ENCODE measurements around the gene ZGLP1. TPM values are rescaled to one million over a fixed set of nuclear protein-coding genes. Genes with fewer than 3 reads are reported as not detected.

The ZGLP1 gene
- polyA plus RNA-seq, 1 donor (not counting 4 experiments of a cell fraction or from before 2014, with no cell fraction given), result 0.43 TPM

GRCh38 chr19:10325732-10326131 is 16.1 kb upstream of the ZGLP1 start:
- FAIRE-seq (no peak), DNase-seq (ENCODE audit: low read depth, low spot score) (no peak)
- Histone ChIP-seq H3K9me1 (ENCODE audit: control insufficient read depth, extremely low read depth, insufficient read depth, low read length) (no peaks in the 10 kb centered on the region), H3K27ac (ENCODE audit: control insufficient read depth, insufficient read depth, low read length) (no peak overlapping the region), H3K4me3 (ENCODE audit: control insufficient read depth in 2 of 3, extremely low read depth in 1 of 3, insufficient read depth in 2 of 3, low read depth in 1 of 3, low read length in 3 of 3) (no peak overlapping the region), H3K79me2 (ENCODE audit: control insufficient read depth, insufficient read depth, low read length) (peaks cover 16% of the 10 kb centered on the region), H3K4me1 (ENCODE audit: control insufficient read depth, extremely low read depth, insufficient read depth, low read length) (no peaks in the 10 kb centered on the region), H3K9me3 (ENCODE audit: control insufficient read depth, low read depth, low read length) (no peaks in the 10 kb centered on the region), H3K9ac (ENCODE audit: control insufficient read depth, extremely low read depth, insufficient read depth, low read length) (no peak overlapping the region), H2AFZ (ENCODE audit: control insufficient read depth, low read length) (no peak overlapping the region), H3K27me3 (ENCODE audit: control insufficient read depth, extremely low read depth, insufficient read depth, low read length) (no peaks in the 10 kb centered on the region), H3K4me2 (ENCODE audit: control insufficient read depth, extremely low read depth, insufficient read depth, low read depth, low read length) (no peak overlapping the region), H4K20me1 (ENCODE audit: control insufficient read depth, extremely low read depth, insufficient read depth, low read length) (no peaks in the 10 kb centered on the region), H3K36me3 (ENCODE audit: control insufficient read depth in 2 of 2, extremely low read depth in 1 of 2, insufficient read depth in 2 of 2, low read length in 2 of 2) (peaks cover 23 to 43% of the 10 kb centered on the region in 2 experiments)
- TF ChIP-seq CTCF (optimal IDR thresholded peaks at IDR 0.05 in 1 of 3, IDR thresholded peaks at IDR 0.05 in 1 of 3, conservative IDR thresholded peaks at IDR 0.05 in 1 of 3; ENCODE audit: extremely low read depth in 1 of 3, insufficient read depth in 2 of 3, low read length in 3 of 3) (no peak), EZH2 (IDR thresholded peaks at IDR 0.05; ENCODE audit: low read length) (no peak)
- dilution Hi-C loops (cut with MboI; ENCODE audit: extremely low pct_ligation_motif_present, low sequenced_read_pairs), result no loop called here

- no peak overlapping the region for H3K9ac ChIP-seq (ENCODE audit: control insufficient read depth, extremely low read depth, insufficient read depth, low read length)
- no peak for DNase-seq (ENCODE audit: low read depth, low spot score)
- no peaks in the 10 kb centered on the region for H3K9me1 ChIP-seq (ENCODE audit: control insufficient read depth, extremely low read depth, insufficient read depth, low read length)
- no peaks in the 10 kb centered on the region for H3K79me2 ChIP-seq (ENCODE audit: control insufficient read depth, insufficient read depth, low read length)
- H3K27me3 ChIP-seq (ENCODE audit: control insufficient read depth, extremely low read depth, insufficient read depth, low read length), result no peaks in the 10 kb centered on the region
- dilution Hi-C loops (cut with MboI; ENCODE audit: extremely low pct_ligation_motif_present, low sequenced_read_pairs), result no loop called here
- no peak overlapping the region for H2AFZ ChIP-seq (ENCODE audit: control insufficient read depth, low read length)
- H3K4me1 ChIP-seq (ENCODE audit: control insufficient read depth, extremely low read depth, insufficient read depth, low read length), result no peaks in the 10 kb centered on the region
- FAIRE-seq, result no peak
- no peak for TF ChIP-seq CTCF (optimal IDR thresholded peaks at IDR 0.05 in 1 of 3, IDR thresholded peaks at IDR 0.05 in 1 of 3, conservative IDR thresholded peaks at IDR 0.05 in 1 of 3; ENCODE audit: extremely low read depth in 1 of 3, insufficient read depth in 2 of 3, low read length in 3 of 3)
- no peak for TF ChIP-seq EZH2 (IDR thresholded peaks at IDR 0.05; ENCODE audit: low read length)
- peaks cover 23 to 33% of the 10 kb centered on the region in 2 experiments for H3K36me3 ChIP-seq (ENCODE audit: control insufficient read depth in 2 of 2, extremely low read depth in 1 of 2, insufficient read depth in 2 of 2, low read length in 2 of 2)
- no peak overlapping the region for H3K4me2 ChIP-seq (ENCODE audit: control insufficient read depth, extremely low read depth, insufficient read depth, low read depth, low read length)
- H4K20me1 ChIP-seq (ENCODE audit: control insufficient read depth, extremely low read depth, insufficient read depth, low read length), result no peaks in the 10 kb centered on the region
- H3K27ac ChIP-seq (ENCODE audit: control insufficient read depth, insufficient read depth, low read length), result no peak overlapping the region
- H3K4me3 ChIP-seq (ENCODE audit: control insufficient read depth in 2 of 3, extremely low read depth in 1 of 3, insufficient read depth in 2 of 3, low read depth in 1 of 3, low read length in 3 of 3), result no peak overlapping the region
- H3K9me3 ChIP-seq (ENCODE audit: control insufficient read depth, low read depth, low read length), result no peaks in the 10 kb centered on the region
Observed at GRCh38 chr19:10321874-10322835, 12.5 kb upstream of the ZGLP1 start.
